Right cardiac atrium (tissue), 5 donors: ENCODE measurements around the gene ERICH3. TPM values are rescaled to one million over a fixed set of nuclear protein-coding genes. Genes with fewer than 3 reads are reported as not detected.

ENCODE experiments used
- ATAC-seq, 2 donors: fragments of 200-7000 bp; cut with Tn5 transposase; one replicate each; pipeline versions ENCODE4 v1.8.0 to v1.9.1; 2020; ENCODE audit warnings: moderate library complexity in 2 of 2, mild to moderate bottlenecking in 1 of 2
- DNase-seq, 3 donors: peaks; one replicate each; pipeline ENCODE4 v3.0.0-alpha.2; 2020
- H3K27ac ChIP-seq: one replicate; pipeline ENCODE4 v1.5.1; 2013; ENCODE audit warnings: mild to moderate bottlenecking, low read length, control low read depth, moderate library complexity
- H3K27me3 ChIP-seq: one replicate; pipeline ENCODE4 v1.6.1; 2013; ENCODE audit not compliant: control insufficient read depth, insufficient read depth
- H3K4me1 ChIP-seq: one replicate; pipeline ENCODE4 v1.6.1; 2013; ENCODE audit warnings: low read length; ENCODE audit not compliant: control insufficient read depth, insufficient read depth
- H3K4me3 ChIP-seq: one replicate; pipeline ENCODE4 v1.5.1; 2013; ENCODE audit warnings: low read length, control low read depth
- H3K9me3 ChIP-seq: one replicate; pipeline ENCODE4 v1.6.1; 2013; ENCODE audit warnings: low read length; ENCODE audit not compliant: control insufficient read depth
- WGBS: extraction: QIAGEN DNeasy Blood & Tissue Kit; methylation state at CpG from one replicate; pipeline ENCODE4 v1.1.7; 2013; 5-methylcytosine and 5-hydroxymethylcytosine counted together
- intact Hi-C, 4 donors: fragments of 100-400 bp; cut with DNase I; formaldehyde crosslinking; loops; one replicate each; pipeline versions ENCODE4 v1.11.0 to v1.14.0; 2022 to 2023
- polyA plus RNA-seq: library from polyadenylated mRNA; stranded (reverse); fragments of 200-250 nt; gene quantifications from one replicate; pipeline ENCODE4 v1.2.3, GENCODE V29; 2013
- total RNA-seq, 4 donors: library from RNA; stranded (reverse); fragmentation: NEBNext Ultra II Directional; extraction: Animal tissue kit (Norgen Biotek cat#: 25700); gene quantifications; one replicate each; pipeline ENCODE4 v1.2.1, GENCODE V29; 2021
- donor health status: healthy with polysubstance abuse.
- donor health status: DM: no; HTN: yes; CAD: no.
- donor health status: DM: no; HTN: no; CAD: no.
- donor health status: DM: no; HTN: yes; CAD: no; lungs with severe emphysema.
- donor health status: DM: yes; HTN: yes; CAD: no.

ERICH3 gene
- total and polyA plus RNA-seq, 5 donors, result 0.07 TPM; not detected in 4

DNA sequence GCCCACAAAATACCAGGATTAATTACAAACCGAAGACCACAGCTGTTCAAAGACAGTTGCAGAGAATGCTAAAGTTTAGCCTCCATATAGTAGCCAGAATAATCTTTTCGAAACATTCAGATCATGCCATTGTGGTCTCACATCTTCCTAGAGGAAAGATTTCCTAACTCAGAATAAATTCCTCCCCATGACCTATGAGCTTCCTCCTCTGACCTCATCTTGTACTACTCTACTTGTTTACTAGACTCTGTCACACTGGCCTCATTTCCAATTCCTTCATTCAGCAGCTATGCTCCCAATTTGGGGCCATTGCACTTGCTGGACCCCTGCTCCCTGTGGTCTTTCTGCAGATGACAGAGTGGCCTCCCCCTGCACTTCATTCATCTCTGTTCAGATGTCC is 89.4 kb downstream of the ERICH3 start:
- Histone ChIP-seq H3K4me3 (no peak overlapping the region), H3K27ac (no peak overlapping the region), H3K4me1 (no peaks in the 10 kb centered on the region), H3K27me3 (peaks cover 2% of the 10 kb centered on the region), H3K9me3 (no peaks in the 10 kb centered on the region)
- intact Hi-C loops, result no loop called here
- ATAC-seq (no peak), DNase-seq (no peak)
- 62% methylated on average over 2 of the region's 2 CpGs for whole genome bisulfite sequencing

DNA sequence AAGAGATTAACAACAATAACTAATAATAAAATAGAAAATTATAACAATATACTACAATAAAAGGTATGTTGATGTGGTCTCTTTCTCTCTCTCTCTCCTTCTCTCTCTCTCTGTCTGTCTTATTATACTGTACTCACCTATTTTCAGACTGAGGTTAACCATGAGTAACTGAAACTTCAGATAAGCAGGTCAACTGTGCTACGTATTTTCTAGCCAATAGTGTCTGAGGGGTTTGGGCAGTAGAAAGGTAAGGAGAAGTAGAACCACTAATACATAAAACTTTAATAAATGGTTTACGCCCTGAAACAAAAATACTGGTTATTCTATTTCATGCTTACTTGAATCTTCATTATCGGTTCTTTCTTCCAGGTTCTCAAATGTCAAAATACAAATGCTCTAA is 90.2 kb downstream of the ERICH3 start:
- peaks cover 2% of the 10 kb centered on the region for H3K27me3 ChIP-seq
- DNase-seq (no peak), ATAC-seq (no peak)
- no peak overlapping the region for H3K4me3 ChIP-seq
- no peaks in the 10 kb centered on the region for H3K4me1 ChIP-seq
- no peaks in the 10 kb centered on the region for H3K9me3 ChIP-seq
- WGBS, result 81% methylated on average over 3 of the region's 3 CpGs
- intact Hi-C loops, result no loop called here
- H3K27ac ChIP-seq, result no peak overlapping the region

DNA sequence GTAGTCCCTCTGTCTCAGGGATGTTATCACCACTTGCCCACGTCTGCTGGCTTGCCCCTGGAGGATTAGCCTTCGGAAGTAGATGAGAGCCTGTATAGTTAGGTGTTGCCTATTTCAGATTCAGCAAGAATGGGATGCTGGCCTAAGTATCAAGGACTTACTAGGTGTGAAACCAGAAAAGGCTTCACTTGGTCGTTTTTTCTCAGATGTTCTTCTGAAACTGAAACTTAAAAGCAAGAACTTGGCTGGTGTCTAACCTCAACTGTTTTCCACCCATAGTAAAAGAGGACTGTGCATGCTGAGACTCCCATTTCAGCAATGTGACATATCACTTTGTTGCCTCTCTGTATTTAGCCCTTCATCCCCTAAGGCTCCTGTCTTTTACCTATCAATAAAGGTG is 94.2 kb downstream of the ERICH3 start:
- intact Hi-C loops, result no loop called here
- 47% methylated on average over 3 of the region's 3 CpGs for WGBS
- no peak overlapping the region for H3K27ac ChIP-seq
- no peaks in the 10 kb centered on the region for H3K4me1 ChIP-seq
- ATAC-seq (no peak), DNase-seq (no peak)
- H3K4me3 ChIP-seq, result no peak overlapping the region
- H3K9me3 ChIP-seq, result no peaks in the 10 kb centered on the region
- H3K27me3 ChIP-seq, result peaks cover 2% of the 10 kb centered on the region

DNA sequence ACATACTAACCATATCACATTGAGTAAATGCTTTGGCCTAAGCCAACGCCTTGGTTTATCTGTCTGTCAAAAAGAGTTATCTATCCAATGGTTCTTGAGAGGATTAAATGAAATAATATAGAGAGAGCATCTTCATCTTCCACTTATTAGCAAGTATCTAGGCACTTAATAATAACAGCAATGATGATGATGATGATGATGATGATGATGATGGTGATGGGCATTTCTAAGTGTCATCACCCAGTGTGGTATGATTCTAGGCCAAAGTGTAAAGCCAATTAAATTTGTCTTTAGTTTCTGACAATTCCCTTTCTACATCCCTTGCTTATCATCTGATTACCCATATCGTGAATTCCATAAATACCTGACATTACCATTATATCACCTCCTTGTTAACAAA is 95.5 kb downstream of the ERICH3 start:
- Histone ChIP-seq H3K4me1 (no peaks in the 10 kb centered on the region), H3K9me3 (no peaks in the 10 kb centered on the region), H3K27me3 (no peaks in the 10 kb centered on the region), H3K4me3 (no peak overlapping the region), H3K27ac (no peak overlapping the region)
- DNase-seq (no peak), ATAC-seq (no peak)
- 71% methylated on average over 2 of the region's 2 CpGs for WGBS
- intact Hi-C loops, result no loop called here

DNA sequence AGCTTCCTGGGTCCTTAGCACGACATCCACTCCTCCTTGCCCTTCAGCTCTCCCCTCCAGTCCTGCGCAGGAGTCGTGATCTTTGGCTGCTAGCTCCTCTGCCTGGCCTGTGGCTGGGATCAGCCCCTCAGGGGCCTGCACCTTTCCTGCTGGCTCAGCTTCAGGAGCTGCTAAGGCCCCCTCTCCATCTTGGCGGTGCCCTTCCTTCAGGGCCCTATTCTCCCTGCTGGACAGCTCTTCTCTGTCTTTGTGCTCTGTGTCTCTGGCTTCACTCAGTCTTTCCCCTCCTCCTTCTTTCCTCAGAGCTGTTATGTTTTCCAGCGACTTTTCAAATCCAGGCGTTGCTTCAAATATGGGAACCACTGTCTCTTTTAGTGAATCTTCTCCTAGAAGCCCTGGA is 101.7 kb downstream of the ERICH3 start:
- ATAC-seq, result no peak
- no peak overlapping the region for H3K27ac ChIP-seq
- intact Hi-C loops, result no loop called here
- no peak for DNase-seq
- WGBS, result 71% methylated on average over 6 of the region's 6 CpGs
- no peak overlapping the region for H3K4me3 ChIP-seq
- H3K4me1 ChIP-seq, result no peaks in the 10 kb centered on the region
- no peaks in the 10 kb centered on the region for H3K9me3 ChIP-seq
- H3K27me3 ChIP-seq, result no peaks in the 10 kb centered on the region

DNA sequence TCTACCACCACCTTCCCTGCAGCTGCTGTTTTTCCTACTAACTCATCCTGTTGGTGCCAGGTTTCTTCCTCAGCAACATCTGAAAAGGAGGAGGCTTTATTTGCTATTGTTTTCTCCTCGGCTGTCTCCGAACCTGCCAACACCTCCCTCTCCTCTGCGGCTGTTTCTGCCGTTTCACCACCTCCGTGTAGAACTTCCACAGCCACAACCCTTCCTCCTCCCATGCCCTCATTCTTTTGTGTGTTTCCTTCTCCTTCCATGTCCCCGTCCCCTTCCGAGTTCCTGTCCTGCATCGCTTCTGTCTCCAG is 102.1 kb downstream of the ERICH3 start:
- Histone ChIP-seq H3K4me3 (no peak overlapping the region), H3K27ac (no peak overlapping the region), H3K27me3 (no peaks in the 10 kb centered on the region), H3K9me3 (no peaks in the 10 kb centered on the region), H3K4me1 (no peaks in the 10 kb centered on the region)
- intact Hi-C loops, result no loop called here
- DNase-seq, result no peak
- no peak for ATAC-seq
- 51% methylated on average over 8 of the region's 8 CpGs for WGBS

DNA sequence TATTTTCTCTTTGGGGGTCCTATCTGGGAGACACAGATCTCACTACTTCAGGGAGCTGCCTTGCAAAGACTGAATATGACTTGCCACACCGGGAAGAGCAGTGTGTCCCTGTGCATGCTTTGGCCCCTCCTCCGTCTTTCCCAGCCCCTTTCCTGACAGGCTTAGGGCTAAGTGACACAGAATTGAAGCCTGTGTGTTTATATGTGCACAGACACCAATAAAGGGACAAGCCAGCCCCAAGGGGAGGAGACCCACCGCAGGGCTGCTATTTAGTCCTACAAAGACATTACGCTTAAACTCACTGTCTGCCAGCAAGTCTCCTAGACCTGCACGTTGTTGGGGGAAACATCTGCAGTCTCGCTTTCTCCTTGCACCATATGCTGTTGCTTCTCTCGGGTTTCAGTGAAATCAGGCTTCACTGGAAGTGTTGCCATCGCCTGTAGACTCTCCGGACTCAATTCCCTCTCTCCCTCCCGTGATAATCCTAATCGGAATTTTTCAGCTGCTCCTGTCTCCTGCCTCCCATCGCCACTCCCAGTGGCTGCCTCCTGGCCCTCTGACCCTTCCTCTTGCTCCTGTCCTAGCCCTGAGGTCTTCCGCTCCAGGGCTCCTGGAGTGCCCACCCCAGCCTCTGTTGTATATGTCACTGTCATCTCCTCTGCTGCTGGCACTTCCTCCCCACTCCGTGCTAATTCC is 102.6 kb downstream of the ERICH3 start:
- Histone ChIP-seq H3K4me3 (no peak overlapping the region), H3K27me3 (no peaks in the 10 kb centered on the region), H3K4me1 (no peaks in the 10 kb centered on the region), H3K27ac (no peak overlapping the region), H3K9me3 (no peaks in the 10 kb centered on the region)
- DNase-seq (no peak), ATAC-seq (no peak)
- intact Hi-C loops, result no loop called here
- WGBS, result 37% methylated on average over 14 of the region's 14 CpGs

DNA sequence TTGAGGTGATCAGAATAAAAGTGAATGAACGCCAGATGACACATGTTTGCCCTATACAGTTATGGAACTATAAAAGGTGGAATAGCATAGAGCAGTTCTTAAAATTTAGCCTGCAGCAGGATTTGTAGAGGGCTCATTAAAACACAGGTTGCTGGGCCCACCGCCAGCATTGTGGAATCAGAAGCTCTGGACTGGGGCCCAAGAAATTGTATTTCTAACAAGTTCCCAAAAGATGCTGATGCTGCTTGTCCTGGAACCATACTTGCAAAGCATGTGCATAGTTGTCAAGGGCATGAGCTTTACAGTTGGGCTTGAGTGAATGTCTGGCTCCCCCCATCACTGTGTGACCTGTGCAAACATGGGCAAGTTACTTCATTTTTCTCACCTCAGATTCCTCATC is 123.7 kb downstream of the ERICH3 start:
- ATAC-seq (no peak), DNase-seq (no peak)
- 88% methylated on average over 2 of the region's 2 CpGs for WGBS
- Histone ChIP-seq H3K4me1 (no peaks in the 10 kb centered on the region), H3K27me3 (no peaks in the 10 kb centered on the region), H3K4me3 (no peak overlapping the region), H3K27ac (no peak overlapping the region), H3K9me3 (no peaks in the 10 kb centered on the region)
- intact Hi-C loops, result no loop called here

DNA sequence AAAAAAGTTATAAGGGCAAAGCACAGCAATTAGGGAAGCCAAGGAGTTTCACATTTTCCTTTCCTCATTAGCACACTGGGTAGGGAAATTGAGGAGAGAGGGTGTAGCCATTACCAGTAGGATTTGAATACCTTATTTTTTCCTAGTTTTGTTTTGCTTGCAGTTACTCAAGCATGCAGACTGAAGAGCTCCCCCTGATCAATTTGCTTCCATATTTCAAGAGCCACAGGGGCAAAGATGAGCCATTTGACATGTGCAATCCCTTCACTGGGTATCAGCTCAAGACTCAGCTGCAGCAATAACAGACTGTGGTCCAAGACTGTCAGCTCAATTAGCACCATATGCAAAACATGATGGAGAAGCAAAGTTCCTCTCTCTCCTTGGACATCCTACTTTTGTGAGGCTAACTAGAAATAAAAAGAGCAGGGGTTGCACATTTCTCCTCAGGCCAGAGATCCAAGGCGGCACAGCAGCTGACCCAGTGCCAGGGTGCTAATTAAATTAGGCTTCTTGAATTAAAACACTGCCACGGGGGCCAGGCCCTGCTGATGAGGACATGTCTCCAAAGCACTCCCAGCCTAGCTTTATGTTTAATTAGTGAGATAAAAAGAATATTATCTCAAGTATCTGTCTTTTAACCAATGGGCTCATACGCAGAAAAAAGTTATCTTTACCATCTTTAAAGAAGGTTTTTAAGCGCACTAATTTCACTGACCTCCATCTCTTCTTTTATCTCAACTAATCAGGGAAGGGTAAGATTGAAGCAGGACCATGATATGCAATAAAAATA is 124.4 kb downstream of the ERICH3 start:
- H3K4me3 ChIP-seq, result no peak overlapping the region
- no peaks in the 10 kb centered on the region for H3K27me3 ChIP-seq
- no peak overlapping the region for H3K27ac ChIP-seq
- no peaks in the 10 kb centered on the region for H3K4me1 ChIP-seq
- DNase-seq (no peak), ATAC-seq (no peak)
- 68% methylated on average over 4 of the region's 4 CpGs for WGBS
- no peaks in the 10 kb centered on the region for H3K9me3 ChIP-seq
- intact Hi-C loops, result no loop called here

DNA sequence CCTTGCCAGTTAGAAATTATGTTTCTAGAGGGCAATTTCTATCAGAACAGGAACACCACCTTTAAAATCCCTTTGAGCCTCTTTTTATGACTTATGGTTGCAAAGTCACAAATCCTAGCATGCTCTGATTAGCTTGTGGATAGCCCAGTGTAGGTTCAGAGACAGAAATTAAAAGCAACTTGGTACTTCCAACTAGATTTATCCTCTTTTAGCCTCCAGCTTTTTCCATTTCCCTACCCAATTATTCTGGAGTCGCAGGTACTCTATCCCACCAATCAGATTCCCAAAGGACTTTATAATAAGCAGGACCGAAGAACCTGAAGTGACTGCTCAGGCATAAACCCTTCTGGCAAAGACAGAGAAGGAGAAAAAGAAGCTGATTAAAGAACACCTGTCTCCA is 127.8 kb downstream of the ERICH3 start:
- Histone ChIP-seq H3K4me3 (no peak overlapping the region), H3K4me1 (no peaks in the 10 kb centered on the region), H3K9me3 (no peaks in the 10 kb centered on the region), H3K27me3 (no peaks in the 10 kb centered on the region), H3K27ac (no peak overlapping the region)
- ATAC-seq (no peak), DNase-seq (no peak)
- 92% methylated on average over 2 of the region's 2 CpGs for WGBS
- intact Hi-C loops, result no loop called here

DNA sequence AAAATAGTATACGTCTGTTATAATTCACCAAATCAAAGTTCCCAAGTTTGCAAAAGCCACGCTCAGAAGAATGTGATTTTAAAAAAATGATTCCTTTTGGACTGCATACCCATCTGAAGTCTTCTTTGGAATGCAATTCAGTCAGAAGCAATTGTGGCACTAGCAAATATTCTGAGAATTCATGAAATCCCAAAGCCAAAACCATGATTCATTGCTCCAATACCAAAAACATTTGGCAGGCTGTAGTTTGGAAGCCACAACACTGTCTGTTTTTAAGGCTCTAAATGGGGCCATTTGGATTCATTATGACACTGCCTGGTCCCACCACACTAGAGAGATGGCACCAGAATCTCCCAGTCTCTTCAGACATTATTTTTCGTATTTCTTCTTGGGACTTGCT is 139.4 kb downstream of the ERICH3 start:
- Histone ChIP-seq H3K27me3 (no peaks in the 10 kb centered on the region), H3K4me3 (no peak overlapping the region), H3K9me3 (no peaks in the 10 kb centered on the region), H3K4me1 (no peaks in the 10 kb centered on the region), H3K27ac (no peak overlapping the region)
- intact Hi-C loops, result no loop called here
- no peak for DNase-seq
- WGBS, result 62% methylated on average over 3 of the region's 3 CpGs
- no peak for ATAC-seq
